Osteoblast (primary cell): ENCODE results near the gene MIER1. TPM values are rescaled to one million over a fixed set of nuclear protein-coding genes. Genes with fewer than 3 reads are reported as not detected.

ENCODE experiments used
- DNase-seq: peaks from one replicate; pipeline ENCODE4 v3.0.0; 2011; ENCODE audit warnings: low spot score, mixed read lengths; ENCODE audit not compliant: insufficient read length; ENCODE audit errors: missing footprints
- H2AFZ ChIP-seq: 2 replicates; pipeline ENCODE4 v1.6.0; 2011; ENCODE audit warnings: mild to moderate bottlenecking, low read length
- H3K27ac ChIP-seq: 2 replicates; pipeline ENCODE4 v1.5.1; 2011; ENCODE audit warnings: mild to moderate bottlenecking, low read depth, low read length, moderate library complexity
- H3K27me3 ChIP-seq: 2 replicates; pipeline ENCODE4 v1.6.0; 2012; ENCODE audit warnings: mild to moderate bottlenecking, control low read depth, inconsistent platforms, low read length, moderate library complexity; ENCODE audit not compliant: insufficient read depth
- H3K36me3 ChIP-seq: 2 replicates; pipeline ENCODE4 v1.5.1; 2011; ENCODE audit warnings: mild to moderate bottlenecking, low read length, control low read depth, moderate library complexity; ENCODE audit not compliant: insufficient read depth
- H3K4me1 ChIP-seq: 2 replicates; pipeline ENCODE4 v1.5.1; 2011; ENCODE audit warnings: mild to moderate bottlenecking, low read length, control low read depth, moderate library complexity; ENCODE audit not compliant: insufficient read depth
- H3K4me2 ChIP-seq: 2 replicates; pipeline ENCODE4 v1.6.0; 2011; ENCODE audit warnings: mild to moderate bottlenecking, low read length; ENCODE audit not compliant: insufficient read depth
- H3K4me3 ChIP-seq: fragments of 200-600 bp; sonication (generic); 3 replicates; pipeline ENCODE4 v1.5.1; 2012; ENCODE audit warnings: mild to moderate bottlenecking, low read length, inconsistent platforms; ENCODE audit not compliant: insufficient read depth
- H3K79me2 ChIP-seq: 2 replicates; pipeline ENCODE4 v1.6.0; 2012; ENCODE audit warnings: mild to moderate bottlenecking, low read length, control low read depth, inconsistent platforms; ENCODE audit not compliant: insufficient read depth
- H3K9me3 ChIP-seq: 2 replicates; pipeline ENCODE4 v1.5.1; 2011; ENCODE audit warnings: low read depth, low read length, control low read depth
- H4K20me1 ChIP-seq: 2 replicates; pipeline ENCODE4 v1.6.0; 2012; ENCODE audit warnings: mild to moderate bottlenecking, low read length, control low read depth; ENCODE audit not compliant: insufficient read depth
- total RNA-seq: library from RNA; depleted of rRNA; stranded (reverse); fragments of >200 nt; gene quantifications from 2 replicates; pipeline ENCODE4 v1.2.3, GENCODE V29; 2012
- TF ChIP-seq, protein P1 (sequence below): IDR thresholded peaks from 2 replicates; pipeline ENCODE4 v1.5.1; 2011; ENCODE audit warnings: mild to moderate bottlenecking, low read depth, low read length, moderate library complexity; ENCODE audit errors: extremely low read depth

MIER1 gene
- total RNA-seq, 1 donor: 53.2 TPM

DNA sequence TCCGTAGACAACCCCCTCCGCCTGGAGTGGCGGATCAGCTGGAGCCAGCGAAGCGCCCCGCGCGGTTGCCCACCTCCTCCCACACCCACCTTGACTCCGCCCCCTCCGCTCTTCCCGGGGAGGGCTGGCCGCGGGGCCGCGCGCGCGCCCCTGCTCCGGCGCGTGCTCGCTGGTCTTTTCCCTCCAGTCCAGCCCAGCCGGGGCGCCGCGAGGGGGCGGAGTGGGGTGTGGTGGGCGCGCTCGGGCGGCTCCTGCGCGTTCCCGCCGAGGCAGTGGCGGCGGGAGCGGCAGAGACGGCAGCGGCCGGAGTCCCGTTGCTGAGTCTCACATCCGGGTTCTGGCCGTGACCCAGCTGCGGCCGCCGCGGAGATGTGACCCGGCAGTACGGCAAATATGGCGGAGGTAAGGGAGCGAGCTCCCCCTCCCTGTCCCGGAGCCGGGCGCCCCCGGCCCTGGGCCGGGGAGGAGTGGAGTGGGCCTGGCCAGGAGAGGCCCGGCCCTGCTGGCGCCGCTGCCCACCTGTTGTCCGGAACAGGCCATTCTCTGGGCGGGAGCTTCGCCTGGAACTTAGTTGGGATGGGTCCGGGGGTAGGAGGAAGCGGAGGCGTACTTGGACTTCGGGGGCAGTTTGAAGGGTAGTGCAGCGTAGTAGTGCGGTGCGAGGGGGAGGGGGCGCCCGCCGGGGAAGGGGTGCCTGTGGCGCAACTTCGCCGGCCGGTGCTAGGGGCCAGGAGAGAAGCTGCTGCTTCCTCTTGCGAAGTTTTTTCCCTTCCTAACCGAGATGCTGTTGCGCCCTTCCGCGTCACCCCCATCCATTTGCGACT lies 5.4 kb downstream of the MIER1 start:
- H3K4me2 ChIP-seq: peak overlapping the region; percentile 89
- H3K79me2 ChIP-seq: peaks cover 83% of the 10 kb centered on the region
- peak overlapping the region; percentile 90 for H3K27ac ChIP-seq
- DNase-seq: peak; percentile 95
- peak overlapping the region; percentile 89 for H3K4me3 ChIP-seq
- peaks cover 58% of the 10 kb centered on the region for H3K4me1 ChIP-seq
- TF ChIP-seq, protein P1, sequence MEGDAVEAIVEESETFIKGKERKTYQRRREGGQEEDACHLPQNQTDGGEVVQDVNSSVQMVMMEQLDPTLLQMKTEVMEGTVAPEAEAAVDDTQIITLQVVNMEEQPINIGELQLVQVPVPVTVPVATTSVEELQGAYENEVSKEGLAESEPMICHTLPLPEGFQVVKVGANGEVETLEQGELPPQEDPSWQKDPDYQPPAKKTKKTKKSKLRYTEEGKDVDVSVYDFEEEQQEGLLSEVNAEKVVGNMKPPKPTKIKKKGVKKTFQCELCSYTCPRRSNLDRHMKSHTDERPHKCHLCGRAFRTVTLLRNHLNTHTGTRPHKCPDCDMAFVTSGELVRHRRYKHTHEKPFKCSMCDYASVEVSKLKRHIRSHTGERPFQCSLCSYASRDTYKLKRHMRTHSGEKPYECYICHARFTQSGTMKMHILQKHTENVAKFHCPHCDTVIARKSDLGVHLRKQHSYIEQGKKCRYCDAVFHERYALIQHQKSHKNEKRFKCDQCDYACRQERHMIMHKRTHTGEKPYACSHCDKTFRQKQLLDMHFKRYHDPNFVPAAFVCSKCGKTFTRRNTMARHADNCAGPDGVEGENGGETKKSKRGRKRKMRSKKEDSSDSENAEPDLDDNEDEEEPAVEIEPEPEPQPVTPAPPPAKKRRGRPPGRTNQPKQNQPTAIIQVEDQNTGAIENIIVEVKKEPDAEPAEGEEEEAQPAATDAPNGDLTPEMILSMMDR: no peak
- no peaks in the 10 kb centered on the region for H3K9me3 ChIP-seq
- H2AFZ ChIP-seq: peak overlapping the region; percentile 74
- peaks cover 17% of the 10 kb centered on the region for H4K20me1 ChIP-seq
- H3K27me3 ChIP-seq: no peaks in the 10 kb centered on the region
- peaks cover 4% of the 10 kb centered on the region for H3K36me3 ChIP-seq

DNA sequence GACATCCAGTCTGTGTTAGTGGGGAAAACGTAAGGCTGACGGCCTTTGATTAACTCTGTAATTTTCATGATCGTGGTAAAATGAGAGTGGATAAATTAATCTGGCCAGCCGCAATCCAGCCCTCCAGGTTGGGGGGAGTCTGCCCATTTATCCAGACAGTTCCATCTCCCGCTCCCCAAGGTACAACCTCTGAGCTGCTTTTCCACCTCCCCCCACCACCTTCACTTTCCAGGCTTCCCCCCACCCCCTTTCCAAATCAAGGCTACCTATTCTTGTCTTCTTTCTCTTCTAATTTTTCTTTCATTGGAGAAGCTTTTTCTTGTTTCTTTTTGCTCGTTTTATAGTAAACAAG lies 6.0 kb downstream of the MIER1 start:
- peak overlapping the region; percentile 90 for H3K27ac ChIP-seq
- H3K4me3 ChIP-seq: peak overlapping the region; percentile 89
- no peak for DNase-seq
- TF ChIP-seq, protein P1: no peak
- H3K4me2 ChIP-seq: peak overlapping the region; percentile 89
- peaks cover 87% of the 10 kb centered on the region for H3K79me2 ChIP-seq
- H4K20me1 ChIP-seq: peaks cover 12% of the 10 kb centered on the region
- peaks cover 4% of the 10 kb centered on the region for H3K36me3 ChIP-seq
- peak overlapping the region; percentile 73 for H2AFZ ChIP-seq
- H3K27me3 ChIP-seq: no peaks in the 10 kb centered on the region
- H3K9me3 ChIP-seq: no peaks in the 10 kb centered on the region
- H3K4me1 ChIP-seq: peaks cover 54% of the 10 kb centered on the region

DNA sequence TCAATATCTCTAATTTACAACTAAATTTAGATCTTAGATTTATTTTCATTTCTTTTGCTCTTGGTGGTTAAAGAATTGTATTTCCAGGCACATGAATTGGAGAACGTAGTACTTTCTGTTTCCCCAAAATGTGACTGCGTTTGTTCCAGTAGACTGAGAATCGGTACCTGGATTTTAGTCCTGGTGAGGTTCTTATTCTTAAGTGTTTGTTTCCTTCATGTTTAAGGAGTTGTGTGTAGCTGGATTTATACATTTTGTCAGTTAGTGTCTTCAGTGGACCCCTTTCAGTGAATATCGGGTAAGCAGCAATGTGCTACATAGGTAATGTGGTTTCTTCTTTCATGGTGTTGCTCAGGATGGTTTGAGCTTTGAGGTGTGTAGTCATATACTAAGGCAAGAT lies 6.8 kb downstream of the MIER1 start:
- TF ChIP-seq, protein P1: no peak
- H3K27ac ChIP-seq: peak overlapping the region; percentile 90

DNA sequence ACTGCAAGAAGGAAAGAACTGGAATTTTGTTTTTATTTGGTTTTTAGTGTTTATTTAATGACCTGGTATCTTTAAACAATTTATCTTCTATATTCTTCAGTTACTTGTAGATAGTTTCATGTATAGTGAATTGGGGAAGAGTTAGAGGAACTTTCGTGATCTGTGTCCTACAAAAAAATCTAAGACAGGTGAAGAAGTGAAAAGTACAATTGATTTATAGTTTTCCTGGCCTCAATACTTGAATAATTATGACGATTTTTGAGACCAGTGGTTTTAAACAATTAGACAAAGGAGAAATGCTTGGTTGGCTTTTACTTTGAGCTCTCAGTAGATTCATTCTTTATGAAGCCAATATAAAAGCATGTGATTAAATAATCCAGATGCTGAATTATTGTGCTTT lies 7.5 kb downstream of the MIER1 start:
- peaks cover 42% of the 10 kb centered on the region for H3K4me1 ChIP-seq
- no peaks in the 10 kb centered on the region for H3K9me3 ChIP-seq
- H3K4me3 ChIP-seq: peak overlapping the region; percentile 47
- H3K27me3 ChIP-seq: no peaks in the 10 kb centered on the region
- H3K27ac ChIP-seq: peak overlapping the region; percentile 90
- no peaks in the 10 kb centered on the region for H3K36me3 ChIP-seq
- H3K4me2 ChIP-seq: peak overlapping the region; percentile 89
- H4K20me1 ChIP-seq: peaks cover 11% of the 10 kb centered on the region
- H3K79me2 ChIP-seq: peaks cover 87% of the 10 kb centered on the region
- peak; percentile 35 for DNase-seq
- no peak overlapping the region for H2AFZ ChIP-seq
- TF ChIP-seq, protein P1: no peak

More for the DNA sequence above, 6.8 kb downstream of the MIER1 start:
- no peaks in the 10 kb centered on the region for H3K27me3 ChIP-seq
- H3K4me1 ChIP-seq: peaks cover 47% of the 10 kb centered on the region
- H3K4me3 ChIP-seq: peak overlapping the region; percentile 89
- peaks cover 87% of the 10 kb centered on the region for H3K79me2 ChIP-seq
- peaks cover under 1% of the 10 kb centered on the region for H3K36me3 ChIP-seq
- no peak overlapping the region for H2AFZ ChIP-seq
- H4K20me1 ChIP-seq: peaks cover 11% of the 10 kb centered on the region
- H3K9me3 ChIP-seq: no peaks in the 10 kb centered on the region
- peak overlapping the region; percentile 89 for H3K4me2 ChIP-seq
- peak; percentile 5 for DNase-seq
